ENCODE results near the gene BRMS1.

The BRMS1 gene

GRCh38 chr11:66287889-66288670, 56.8 kb downstream of the BRMS1 start:
- DNase-seq (ENCODE audit: low read depth in 1 of 2, low spot score in 1 of 2) = no peak

Measured in activated CD4-positive, alpha-beta T cell treated with anti-CD3 and anti-CD28 coated beads, Interleukin-2, amount 50 U/mL, for 24 hours (primary cell).